ENCODE results near the gene NFX1.

Gene NFX1

GRCh38 chr9:33249087-33249658, 41.1 kb upstream of the NFX1 start:
- H3K27ac ChIP-seq = no peak overlapping the region
- TF ChIP-seq CTCF (conservative IDR thresholded peaks at IDR 0.05) = no peak

- TF ChIP-seq CTCF (conservative IDR thresholded peaks at IDR 0.05) = no peak
- H3K27ac ChIP-seq = no peak overlapping the region
Observed at GRCh38 chr9:33249983-33250382, 40.3 kb upstream of the NFX1 start.

GRCh38 chr9:33250458-33250995, 39.8 kb upstream of the NFX1 start:
- no peak for TF ChIP-seq CTCF (conservative IDR thresholded peaks at IDR 0.05)
- H3K27ac ChIP-seq = no peak overlapping the region

GRCh38 chr9:33254211-33254610, 36.1 kb upstream of the NFX1 start:
- H3K27ac ChIP-seq = no peak overlapping the region
- TF ChIP-seq CTCF (conservative IDR thresholded peaks at IDR 0.05) = no peak

GRCh38 chr9:33255014-33255413, 35.3 kb upstream of the NFX1 start:
- no peak overlapping the region for H3K27ac ChIP-seq
- TF ChIP-seq CTCF (conservative IDR thresholded peaks at IDR 0.05) = no peak

GRCh38 chr9:33255471-33255870, 34.8 kb upstream of the NFX1 start:
- TF ChIP-seq CTCF (conservative IDR thresholded peaks at IDR 0.05) = no peak
- H3K27ac ChIP-seq = no peak overlapping the region

GRCh38 chr9:33256236-33256635, 34.1 kb upstream of the NFX1 start:
- no peak overlapping the region for H3K27ac ChIP-seq
- TF ChIP-seq CTCF (conservative IDR thresholded peaks at IDR 0.05) = no peak
